Measurements from ENCODE around the gene TPPP3.
A peak's percentile ranks its signal among the peaks of the same experiment; 100 is the strongest.

TPPP3 gene

GRCh38 chr16:67393111-67393787, at the start of gene TPPP3:
Gene TPPP3, minus strand, starts transcription at chr16:67393498. Its CDS starts 2,387 bp downstream, at chr16:67391111.
- no peak for DNase-seq

- no peak for DNase-seq
Observed at GRCh38 chr16:67442581-67443255, 49.4 kb upstream of the TPPP3 start.

- peak in 1 of 2 experiments; percentile 67 for DNase-seq
Observed at GRCh38 chr16:67441907-67442306, 48.6 kb upstream of the TPPP3 start.

- peak in 1 of 2 experiments; percentile 83 for DNase-seq
Observed at GRCh38 chr16:67441271-67441753, 48.0 kb upstream of the TPPP3 start.

- no peak for DNase-seq
Observed at GRCh38 chr16:67438824-67439393, 45.6 kb upstream of the TPPP3 start.

- DNase-seq = no peak
Observed at GRCh38 chr16:67438098-67438791, 44.9 kb upstream of the TPPP3 start.

- DNase-seq = no peak
Observed at GRCh38 chr16:67437513-67437912, 44.2 kb upstream of the TPPP3 start.

GRCh38 chr16:67436640-67437193, 43.4 kb upstream of the TPPP3 start:
- DNase-seq = no peak

GRCh38 chr16:67435758-67436164, 42.5 kb upstream of the TPPP3 start:
- DNase-seq = no peak

- no peak for DNase-seq
Observed at GRCh38 chr16:67433131-67433719, 39.9 kb upstream of the TPPP3 start.

GRCh38 chr16:67432506-67432890, 39.2 kb upstream of the TPPP3 start:
- DNase-seq = no peak

- no peak for DNase-seq
Observed at GRCh38 chr16:67431775-67432505, 38.6 kb upstream of the TPPP3 start.

- DNase-seq = no peak
Observed at GRCh38 chr16:67430977-67431774, 37.9 kb upstream of the TPPP3 start, which contains the start of gene HSD11B2. Gene HSD11B2, plus strand, starts transcription at chr16:67431121. Its CDS starts 128 bp downstream, at chr16:67431249.

- no peak for DNase-seq
Observed at GRCh38 chr16:67430504-67430976, 37.2 kb upstream of the TPPP3 start.

GRCh38 chr16:67429799-67430503, 36.7 kb upstream of the TPPP3 start:
- DNase-seq = no peak

- no peak for DNase-seq
Observed at GRCh38 chr16:67429053-67429798, 35.9 kb upstream of the TPPP3 start.

GRCh38 chr16:67428146-67428731, 34.9 kb upstream of the TPPP3 start:
- peak; percentile 22 to 60 for DNase-seq

- no peak for DNase-seq
Observed at GRCh38 chr16:67426950-67427349, 33.7 kb upstream of the TPPP3 start.

- no peak for DNase-seq
Observed at GRCh38 chr16:67426022-67426421, 32.7 kb upstream of the TPPP3 start.

Measured in NCI-H446 (cell line).